GM12878 (cell line): ENCODE results near the gene ZMIZ1. TPM values are rescaled to one million over a fixed set of nuclear protein-coding genes. Genes with fewer than 3 reads are reported as not detected.

Experiments used
- CBFB ChIP-seq: IDR thresholded peaks from 2 replicates; pipeline ENCODE4 v1.6.1; 2016; ENCODE audit warnings: antibody characterized with exemption, low read depth
- CHD2 ChIP-seq: IDR thresholded peaks from 2 replicates; pipeline ENCODE4 v1.6.1; 2011; ENCODE audit warnings: low read depth, low read length, improper control_type of control experiment, borderline replicate concordance
- FOXK2 ChIP-seq: fragments of 450-650 bp; IDR thresholded peaks from 2 replicates; pipeline ENCODE4 v1.6.1; 2017; ENCODE audit warnings: mild to moderate bottlenecking, moderate library complexity
- IRF3 ChIP-seq: fragments of 450-650 bp; IDR thresholded peaks from 2 replicates; pipeline ENCODE4 v1.6.1; 2014; ENCODE audit warnings: mild to moderate bottlenecking
- IRF5 ChIP-seq: fragments of 450-650 bp; IDR thresholded peaks from 2 replicates; pipeline ENCODE4 v1.6.1; 2017; ENCODE audit warnings: borderline replicate concordance
- MEF2B ChIP-seq: fragments of 450-650 bp; IDR thresholded peaks from 2 replicates; pipeline ENCODE4 v1.6.1; 2018; ENCODE audit warnings: mild to moderate bottlenecking, moderate library complexity; ENCODE audit not compliant: partially characterized antibody, poor library complexity, severe bottlenecking
- NFIC ChIP-seq: IDR thresholded peaks from 2 replicates; pipeline ENCODE4 v1.6.1; 2012; ENCODE audit warnings: low read depth, mild to moderate bottlenecking, inconsistent platforms, low read length, moderate library complexity
- NFXL1 ChIP-seq: fragments of 450-650 bp; IDR thresholded peaks from 2 replicates; pipeline ENCODE4 v1.6.1; 2017; ENCODE audit warnings: antibody characterized with exemption, mild to moderate bottlenecking, borderline replicate concordance
- NKRF ChIP-seq: fragments of 450-650 bp; conservative IDR thresholded peaks from 2 replicates; pipeline ENCODE4 v1.6.1; 2017; ENCODE audit warnings: mild to moderate bottlenecking, moderate library complexity
- NR2C1 ChIP-seq: fragments of 450-650 bp; IDR thresholded peaks from 2 replicates; pipeline ENCODE4 v1.6.1; 2017; ENCODE audit warnings: antibody characterized with exemption, mild to moderate bottlenecking, moderate library complexity
- PAX8 ChIP-seq: fragments of 450-650 bp; IDR thresholded peaks from 2 replicates; pipeline ENCODE4 v1.6.1; 2017; ENCODE audit warnings: mild to moderate bottlenecking, moderate library complexity
- RUNX3 ChIP-seq: IDR thresholded peaks from 2 replicates; pipeline ENCODE4 v1.6.1; 2012; ENCODE audit warnings: low read length, inconsistent platforms
- SRF ChIP-seq, 2 experiments: IDR thresholded peaks; 2 replicates each; pipeline ENCODE4 v1.6.1; 2011; ENCODE audit warnings: low read depth in 2 of 2, low read length in 2 of 2, mild to moderate bottlenecking in 1 of 2, moderate library complexity in 1 of 2
- TCF7 ChIP-seq: IDR thresholded peaks from 2 replicates; pipeline ENCODE4 v1.6.1; 2014; ENCODE audit warnings: antibody characterized with exemption, borderline replicate concordance
- YY1 ChIP-seq: IDR thresholded peaks from 2 replicates; pipeline ENCODE4 v1.6.1; 2011; ENCODE audit warnings: low read depth, mild to moderate bottlenecking, low read length
- ZBTB40 ChIP-seq: fragments of 450-650 bp; IDR thresholded peaks from 2 replicates; pipeline ENCODE4 v1.6.1; 2016; ENCODE audit warnings: mild to moderate bottlenecking, moderate library complexity, borderline replicate concordance
- ZNF622 ChIP-seq: fragments of 450-650 bp; IDR thresholded peaks from 2 replicates; pipeline ENCODE4 v1.6.1; 2017; ENCODE audit warnings: mild to moderate bottlenecking, inconsistent platforms
- polyA plus RNA-seq, 11 experiments: library from polyadenylated mRNA; depleted of rRNA in 4 of 11; unstranded in 6 of 11; stranded (reverse) in 5 of 11; fragments of >200 nt; fragmentation: Nextera tagmentation in 4 of 11; fragmentation: Illumina TruSeq in 1 of 11; extraction: Ambion mirVana in 4 of 11; extraction: Trizol in 1 of 11; gene quantifications; 1 replicate in 1 of 11; 2 replicates in 10 of 11; pipeline versions ENCODE4 v1.2.1 to v1.2.3, GENCODE V29; 2011 to 2016; ENCODE audit warnings: inconsistent platforms in 2 of 11, missing spikeins in 2 of 11, low read depth in 1 of 11
- total RNA-seq, 4 experiments: library from RNA; depleted of rRNA in 3 of 4; stranded (reverse); fragments of >200 nt in 3 of 4; fragmentation: Illumina TruSeq in 1 of 4; extraction: Trizol in 1 of 4; gene quantifications; 2 replicates each; pipeline versions ENCODE4 v1.2.1 to v1.2.3, GENCODE V29; 2013 to 2021
- TF ChIP-seq, protein P1 (sequence below): fragments of 450-650 bp; formaldehyde crosslinking; IDR thresholded peaks from 2 replicates; pipeline ENCODE4 v1.4.0; 2022; ENCODE audit warnings: mild to moderate bottlenecking, moderate library complexity

Gene ZMIZ1
- total and polyA plus RNA-seq, 10 of the 15 experiments (the other 5 are each of a cell fraction or from before 2014, with no cell fraction given): 3.1 to 82.3 (median 14.9) TPM

DNA sequence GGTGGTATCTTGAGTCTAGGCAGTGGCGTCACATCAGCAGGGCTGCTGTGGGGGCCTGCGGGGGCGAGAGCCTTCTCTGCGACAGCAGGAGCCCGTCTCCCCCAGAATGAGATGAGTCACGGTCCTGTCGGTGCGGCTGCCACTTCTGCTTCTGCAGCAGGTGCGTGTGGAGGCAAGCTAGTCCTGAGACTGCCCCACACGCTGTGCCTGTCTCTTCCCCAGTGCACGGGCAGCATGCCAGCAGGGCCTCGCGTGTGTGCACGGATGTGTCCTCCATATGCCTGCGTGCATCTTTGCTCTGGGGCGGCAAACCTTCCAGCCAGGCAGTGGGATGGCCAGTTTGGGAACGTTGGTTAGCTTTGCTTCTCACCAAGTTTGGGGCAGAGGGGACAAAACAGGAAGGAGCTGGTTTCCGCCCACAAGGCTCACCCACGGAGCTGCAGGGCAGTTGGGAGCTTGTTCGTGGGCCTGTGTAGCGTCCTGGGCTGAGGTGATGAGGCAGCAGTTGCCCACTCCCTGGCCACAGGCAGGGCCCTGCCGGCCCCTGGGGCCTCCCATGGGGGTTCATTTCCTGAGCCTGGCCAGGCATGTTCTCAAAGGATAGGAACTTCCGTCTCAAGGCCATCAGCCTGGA, 217.7 kb downstream of the ZMIZ1 start (continued):
- no peak; the same call in 1 of the 2 replicates for TF ChIP-seq IRF5
- peak; percentile 75 for TF ChIP-seq RUNX3
- peak in 1 of 2 experiments; percentile 5; a peak in 1 of 4 replicates for TF ChIP-seq SRF (IDR thresholded peaks at IDR 0.05; ENCODE audit: low read depth in 2 of 2, low read length in 2 of 2)
- TF ChIP-seq IRF3: no peak
- peak; percentile 18; the same call in 1 of the 2 replicates for TF ChIP-seq FOXK2
- no peak for TF ChIP-seq NR2C1
- no peak for TF ChIP-seq PAX8
- TF ChIP-seq CBFB: peak; percentile 89; the same call in 1 of the 2 replicates
- peak; percentile 83 for TF ChIP-seq CHD2
- no peak for TF ChIP-seq TCF7
- peak; percentile 88 for TF ChIP-seq NFIC
- no peak for TF ChIP-seq NFXL1
- no peak for TF ChIP-seq ZNF622
- TF ChIP-seq ZBTB40: no peak
- TF ChIP-seq, protein P1, sequence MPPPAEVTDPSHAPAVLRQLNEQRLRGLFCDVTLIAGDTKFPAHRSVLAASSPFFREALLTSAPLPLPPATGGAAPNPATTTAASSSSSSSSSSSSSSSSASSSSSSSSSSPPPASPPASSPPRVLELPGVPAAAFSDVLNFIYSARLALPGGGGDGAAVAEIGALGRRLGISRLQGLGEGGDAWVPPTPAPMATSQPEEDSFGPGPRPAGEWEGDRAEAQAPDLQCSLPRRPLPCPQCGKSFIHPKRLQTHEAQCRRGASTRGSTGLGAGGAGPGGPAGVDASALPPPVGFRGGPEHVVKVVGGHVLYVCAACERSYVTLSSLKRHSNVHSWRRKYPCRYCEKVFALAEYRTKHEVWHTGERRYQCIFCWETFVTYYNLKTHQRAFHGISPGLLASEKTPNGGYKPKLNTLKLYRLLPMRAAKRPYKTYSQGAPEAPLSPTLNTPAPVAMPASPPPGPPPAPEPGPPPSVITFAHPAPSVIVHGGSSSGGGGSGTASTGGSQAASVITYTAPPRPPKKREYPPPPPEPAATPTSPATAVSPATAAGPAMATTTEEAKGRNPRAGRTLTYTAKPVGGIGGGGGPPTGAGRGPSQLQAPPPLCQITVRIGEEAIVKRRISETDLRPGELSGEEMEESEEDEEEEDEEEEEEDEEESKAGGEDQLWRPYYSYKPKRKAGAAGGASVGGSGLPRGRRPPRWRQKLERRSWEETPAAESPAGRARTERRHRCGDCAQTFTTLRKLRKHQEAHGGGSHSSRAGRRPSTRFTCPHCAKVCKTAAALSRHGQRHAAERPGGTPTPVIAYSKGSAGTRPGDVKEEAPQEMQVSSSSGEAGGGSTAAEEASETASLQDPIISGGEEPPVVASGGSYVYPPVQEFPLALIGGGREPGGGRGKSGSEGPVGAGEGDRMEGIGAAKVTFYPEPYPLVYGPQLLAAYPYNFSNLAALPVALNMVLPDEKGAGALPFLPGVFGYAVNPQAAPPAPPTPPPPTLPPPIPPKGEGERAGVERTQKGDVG (CRISPR knock-in tag): no peak
- peak; percentile 71 for TF ChIP-seq YY1
- TF ChIP-seq MEF2B: peak; percentile 97
- TF ChIP-seq NKRF: peak; percentile 46; the same call in 1 of the 2 replicates
